CD4-positive, CD25-positive, alpha-beta regulatory T cell (primary cell): ENCODE data around the gene FAM209B. TPM values are rescaled to one million over a fixed set of nuclear protein-coding genes. Genes with fewer than 3 reads are reported as not detected.

Experiments used
- ATAC-seq, 2 donors: fragments of 150-1000 bp; cut with Tn5 transposase; one replicate each; pipeline ENCODE4 v1.10.0; 2021; ENCODE audit warnings: low read depth in 2 of 2, moderate number of reproducible peaks in 2 of 2, moderate library complexity in 1 of 2
- DNase-seq, 3 donors: peaks; one replicate each; pipeline versions ENCODE4 v3.0.0 to v3.0.0-alpha.2; 2012 to 2022; ENCODE audit warnings: mixed read lengths in 1 of 3
- H3K27ac ChIP-seq: one replicate; pipeline ENCODE4 v1.7.0; 2013; ENCODE audit warnings: mild to moderate bottlenecking, low read length; ENCODE audit not compliant: insufficient read depth, poor library complexity, severe bottlenecking
- H3K27me3 ChIP-seq: one replicate; pipeline ENCODE4 v1.7.0; 2013; ENCODE audit warnings: low read length; ENCODE audit not compliant: control insufficient read depth, insufficient read depth
- H3K36me3 ChIP-seq: one replicate; pipeline ENCODE4 v1.7.0; 2013; ENCODE audit warnings: mild to moderate bottlenecking, low read length, moderate library complexity; ENCODE audit not compliant: control insufficient read depth, insufficient read depth
- H3K4me1 ChIP-seq: 2 replicates; pipeline ENCODE4 v1.7.0; 2013; ENCODE audit warnings: mild to moderate bottlenecking, low read length; ENCODE audit not compliant: insufficient read depth, control insufficient read depth, poor library complexity, severe bottlenecking
- H3K4me3 ChIP-seq: one replicate; pipeline ENCODE4 v1.7.0; 2013; ENCODE audit warnings: low read depth, mild to moderate bottlenecking, low read length, moderate library complexity
- H3K9me3 ChIP-seq, 2 experiments: 1 replicate in 1 of 2; 2 replicates in 1 of 2; pipeline ENCODE4 v1.7.0; 2013; ENCODE audit warnings: low read length in 2 of 2, mild to moderate bottlenecking in 1 of 2, moderate library complexity in 1 of 2; ENCODE audit not compliant: control insufficient read depth in 2 of 2
- H3K27ac Mint-ChIP-seq, 3 donors: one replicate each; pipeline ENCODE4 v1.8.0; 2020 to 2022; ENCODE audit warnings: mild to moderate bottlenecking in 3 of 3, mixed read lengths in 3 of 3, moderate library complexity in 2 of 3
- H3K27me3 Mint-ChIP-seq: one replicate; pipeline ENCODE4 v1.8.0; 2022; ENCODE audit warnings: mild to moderate bottlenecking, mixed read lengths
- H3K36me3 Mint-ChIP-seq: one replicate; pipeline ENCODE4 v1.8.0; 2020; ENCODE audit warnings: mixed read lengths
- H3K4me1 Mint-ChIP-seq, 4 donors: one replicate each; pipeline ENCODE4 v1.8.0; 2020 to 2022; ENCODE audit warnings: mixed read lengths in 4 of 4, mild to moderate bottlenecking in 1 of 4
- H3K4me3 Mint-ChIP-seq, 4 donors: one replicate each; pipeline ENCODE4 v1.8.0; 2020 to 2022; ENCODE audit warnings: mild to moderate bottlenecking in 4 of 4, mixed read lengths in 4 of 4, moderate library complexity in 3 of 4
- H3K9me3 Mint-ChIP-seq, 7 donors: one replicate each; pipeline ENCODE4 v1.8.0; 2020 to 2022; ENCODE audit warnings: mixed read lengths in 7 of 7, mild to moderate bottlenecking in 3 of 7, moderate library complexity in 2 of 7
- polyA plus RNA-seq, 4 donors: library from polyadenylated mRNA; unstranded; fragments of 300-500 nt; fragmentation: Illumina TruSeq; gene quantifications; one replicate each; pipeline ENCODE4 v1.2.3, GENCODE V29; 2021
- total RNA-seq: library from RNA; stranded (reverse); gene quantifications from one replicate; pipeline ENCODE4 v1.2.3, GENCODE V29; 2022

Gene FAM209B
- total and polyA plus RNA-seq, 5 donors from 2014 or later, result 0.96 to 1.3 TPM; not detected in 3

- Histone ChIP-seq H3K9me3 (no peaks in the 10 kb centered on the region), H3K4me1 (no peaks in the 10 kb centered on the region), H3K4me3 (no peak overlapping the region), H3K27me3 (no peaks in the 10 kb centered on the region), H3K27ac (no peak overlapping the region), H3K36me3 (peaks cover 42% of the 10 kb centered on the region)
- H3K27ac Mint-ChIP-seq, result no peak overlapping the region
- no peak overlapping the region for H3K4me3 Mint-ChIP-seq
- no peak for DNase-seq
- no peak for ATAC-seq
- H3K27me3 Mint-ChIP-seq, result no peaks in the 10 kb centered on the region
- peaks cover 0 to 5% (median 0%) of the 10 kb centered on the region in 4 donors for H3K4me1 Mint-ChIP-seq
- no peaks in the 10 kb centered on the region for H3K9me3 Mint-ChIP-seq
- H3K36me3 Mint-ChIP-seq, result peaks cover 30% of the 10 kb centered on the region
Observed at GRCh38 chr20:56511926-56512325, 21.1 kb upstream of the FAM209B start.

GRCh38 chr20:56513161-56514150 lies 19.6 kb upstream of the FAM209B start:
- DNase-seq, result no peak

GRCh38 chr20:56516631-56517030 lies 16.4 kb upstream of the FAM209B start:
- Histone ChIP-seq H3K36me3 (peaks cover 76% of the 10 kb centered on the region), H3K4me3 (no peak overlapping the region), H3K9me3 (peaks cover 9 to 33% of the 10 kb centered on the region in 2 experiments), H3K4me1 (no peaks in the 10 kb centered on the region), H3K27ac (no peak overlapping the region), H3K27me3 (no peaks in the 10 kb centered on the region)
- Mint-ChIP-seq H3K27ac (peak overlapping the region in 1 of 3 donors; percentile 31), H3K4me1 (peaks cover 0 to 2% (median 0%) of the 10 kb centered on the region in 4 donors), H3K4me3 (no peak overlapping the region), H3K27me3 (no peaks in the 10 kb centered on the region), H3K9me3 (peaks cover 0 to 22% (median 5%) of the 10 kb centered on the region in 7 donors), H3K36me3 (peaks cover 62% of the 10 kb centered on the region)
- ATAC-seq (no peak), DNase-seq (no peak)

More at GRCh38 chr20:56513161-56514150, 19.6 kb upstream of the FAM209B start:
- Histone ChIP-seq H3K4me1 (no peaks in the 10 kb centered on the region), H3K4me3 (no peak overlapping the region), H3K27me3 (no peaks in the 10 kb centered on the region), H3K27ac (no peak overlapping the region), H3K36me3 (peaks cover 54% of the 10 kb centered on the region), H3K9me3 (peaks cover 0 to 2% of the 10 kb centered on the region in 2 experiments)
- no peak for ATAC-seq
- Mint-ChIP-seq H3K27me3 (no peaks in the 10 kb centered on the region), H3K9me3 (peaks cover 0 to 4% (median 0%) of the 10 kb centered on the region in 7 donors), H3K4me1 (peaks cover 0 to 2% (median 0%) of the 10 kb centered on the region in 4 donors), H3K27ac (no peak overlapping the region), H3K36me3 (peaks cover 46% of the 10 kb centered on the region), H3K4me3 (no peak overlapping the region)

GRCh38 chr20:56517211-56517610 lies 15.8 kb upstream of the FAM209B start:
- Mint-ChIP-seq H3K27ac (no peak overlapping the region), H3K9me3 (peaks cover 0 to 26% (median 5%) of the 10 kb centered on the region in 7 donors), H3K36me3 (peaks cover 62% of the 10 kb centered on the region), H3K4me1 (peaks cover 0 to 2% (median 0%) of the 10 kb centered on the region in 4 donors), H3K27me3 (no peaks in the 10 kb centered on the region), H3K4me3 (no peak overlapping the region)
- Histone ChIP-seq H3K27ac (no peak overlapping the region), H3K4me1 (no peaks in the 10 kb centered on the region), H3K36me3 (peaks cover 74% of the 10 kb centered on the region), H3K4me3 (no peak overlapping the region), H3K9me3 (peaks cover 9 to 33% of the 10 kb centered on the region in 2 experiments), H3K27me3 (no peaks in the 10 kb centered on the region)
- ATAC-seq (no peak), DNase-seq (no peak)

GRCh38 chr20:56517641-56518040 lies 15.4 kb upstream of the FAM209B start:
- DNase-seq (no peak), ATAC-seq (no peak)
- Mint-ChIP-seq H3K4me1 (peaks cover 0 to 2% (median 0%) of the 10 kb centered on the region in 4 donors), H3K4me3 (no peak overlapping the region), H3K9me3 (peaks cover 0 to 26% (median 5%) of the 10 kb centered on the region in 7 donors), H3K36me3 (peaks cover 62% of the 10 kb centered on the region), H3K27me3 (no peaks in the 10 kb centered on the region), H3K27ac (no peak overlapping the region)
- H3K4me3 ChIP-seq, result no peak overlapping the region
- H3K4me1 ChIP-seq, result no peaks in the 10 kb centered on the region
- H3K27ac ChIP-seq, result no peak overlapping the region
- peaks cover 9 to 33% of the 10 kb centered on the region in 2 experiments for H3K9me3 ChIP-seq
- no peaks in the 10 kb centered on the region for H3K27me3 ChIP-seq
- H3K36me3 ChIP-seq, result peaks cover 70% of the 10 kb centered on the region

GRCh38 chr20:56518126-56518525 lies 14.9 kb upstream of the FAM209B start:
- Histone ChIP-seq H3K4me3 (no peak overlapping the region), H3K9me3 (peaks cover 9 to 33% of the 10 kb centered on the region in 2 experiments), H3K36me3 (peaks cover 65% of the 10 kb centered on the region), H3K27ac (no peak overlapping the region), H3K27me3 (no peaks in the 10 kb centered on the region), H3K4me1 (peaks cover 2% of the 10 kb centered on the region)
- no peak for DNase-seq
- no peak overlapping the region for H3K27ac Mint-ChIP-seq
- H3K27me3 Mint-ChIP-seq, result no peaks in the 10 kb centered on the region
- ATAC-seq, result no peak
- peaks cover 0 to 3% (median 3%) of the 10 kb centered on the region in 4 donors for H3K4me1 Mint-ChIP-seq
- peaks cover 61% of the 10 kb centered on the region for H3K36me3 Mint-ChIP-seq
- H3K9me3 Mint-ChIP-seq, result peaks cover 0 to 26% (median 5%) of the 10 kb centered on the region in 7 donors
- H3K4me3 Mint-ChIP-seq, result no peak overlapping the region

- DNase-seq (no peak), ATAC-seq (no peak)
- Histone ChIP-seq H3K36me3 (peaks cover 58% of the 10 kb centered on the region), H3K4me1 (peaks cover 3% of the 10 kb centered on the region), H3K27me3 (no peaks in the 10 kb centered on the region), H3K9me3 (peaks cover 9 to 33% of the 10 kb centered on the region in 2 experiments), H3K4me3 (no peak overlapping the region), H3K27ac (no peak overlapping the region)
- peaks cover 55% of the 10 kb centered on the region for H3K36me3 Mint-ChIP-seq
- no peak overlapping the region for H3K27ac Mint-ChIP-seq
- peaks cover 0 to 26% (median 5%) of the 10 kb centered on the region in 7 donors for H3K9me3 Mint-ChIP-seq
- H3K27me3 Mint-ChIP-seq, result no peaks in the 10 kb centered on the region
- peaks cover 0 to 7% (median 6%) of the 10 kb centered on the region in 4 donors for H3K4me1 Mint-ChIP-seq
- H3K4me3 Mint-ChIP-seq, result peak overlapping the region in 1 of 4 donors; percentile 38
Observed at GRCh38 chr20:56518721-56519398, 14.2 kb upstream of the FAM209B start.
